Cerebellar nuclear complex (tissue), 1 donor: ENCODE measurements around the gene LOXL4.
A peak's percentile ranks its signal among the peaks of the same experiment; 100 is the strongest.
"Not testable (repeated sequence)": the region's sequence is repeated elsewhere in the genome, so short reads cannot be mapped to it uniquely, and the experiment has no call there.

Source experiments
- DNase-seq, 2 experiments: peaks; one replicate each; lab custom pipeline; 2025; lab: John Stamatoyannopoulos, UW

The LOXL4 gene

GRCh38 chr10:98242823-98243222, 25.2 kb downstream of the LOXL4 start:
- peak in 1 of 2 experiments; percentile 13 for DNase-seq

- DNase-seq, result no peak
These were observed 27.5 kb downstream of the LOXL4 start for GRCh38 chr10:98240524-98240923.

- DNase-seq, result no peak
These were observed 29.6 kb downstream of the LOXL4 start for GRCh38 chr10:98238391-98238790.

GRCh38 chr10:98236862-98237261, 31.1 kb downstream of the LOXL4 start:
- no peak for DNase-seq

GRCh38 chr10:98235846-98236245, 32.1 kb downstream of the LOXL4 start:
- DNase-seq, result no peak

- no peak for DNase-seq
These were observed 36.6 kb downstream of the LOXL4 start for GRCh38 chr10:98231417-98231816.

- DNase-seq, result not testable (repeated sequence)
These were observed 39.7 kb downstream of the LOXL4 start for GRCh38 chr10:98228266-98228665.

- not testable (repeated sequence) for DNase-seq
These were observed 40.3 kb downstream of the LOXL4 start for GRCh38 chr10:98227713-98228112.

- no peak for DNase-seq
These were observed 41.4 kb downstream of the LOXL4 start for GRCh38 chr10:98226508-98227144.

GRCh38 chr10:98224996-98225395, 43.0 kb downstream of the LOXL4 start:
- DNase-seq, result no peak

- no peak for DNase-seq
These were observed 43.5 kb downstream of the LOXL4 start for GRCh38 chr10:98224509-98224908.

GRCh38 chr10:98223874-98224273, 44.1 kb downstream of the LOXL4 start:
- DNase-seq, result no peak

GRCh38 chr10:98217801-98218200, 50.2 kb downstream of the LOXL4 start:
- DNase-seq, result no peak

GRCh38 chr10:98215373-98215772, 52.6 kb downstream of the LOXL4 start:
- DNase-seq, result no peak

GRCh38 chr10:98213740-98214139, 54.3 kb downstream of the LOXL4 start:
- no peak for DNase-seq

GRCh38 chr10:98212196-98212595, 55.8 kb downstream of the LOXL4 start:
- DNase-seq, result no peak

- no peak for DNase-seq
These were observed 58.6 kb downstream of the LOXL4 start for GRCh38 chr10:98209441-98209840.

GRCh38 chr10:98208925-98209324, 59.1 kb downstream of the LOXL4 start:
- no peak for DNase-seq

- no peak for DNase-seq
These were observed 62.6 kb downstream of the LOXL4 start for GRCh38 chr10:98205351-98205750.

GRCh38 chr10:98202378-98202777, 65.6 kb downstream of the LOXL4 start:
- no peak for DNase-seq

- no peak for DNase-seq
These were observed 66.2 kb downstream of the LOXL4 start for GRCh38 chr10:98201760-98202159.
